Pancreas (tissue), 10 donors: Measurements from ENCODE around the gene NEURL3. TPM values are rescaled to one million over a fixed set of nuclear protein-coding genes. Genes with fewer than 3 reads are reported as not detected.
A peak's percentile ranks its signal among the peaks of the same experiment; 100 is the strongest.

ENCODE experiments used
- ATAC-seq, 4 donors: fragments of 200-7000 bp; cut with Tn5 transposase; one replicate each; pipeline versions ENCODE4 v1.8.0 to v1.9.1; 2020; ENCODE audit warnings: mild to moderate bottlenecking in 4 of 4, moderate library complexity in 4 of 4
- DNase-seq, 6 donors: peaks; one replicate each; pipeline ENCODE4 v3.0.0-alpha.2; 2020
- FAIRE-seq: peaks from 2 replicates; lab custom pipeline; 2012; peaks lifted over from hg19 to GRCh38; lab: Jason Lieb, UNC
- H3K27ac ChIP-seq, 4 donors: fragments of 200-600 bp; sonication (generic); 1 replicate in 3 of 4; 2 replicates in 1 of 4; pipeline versions ENCODE4 v1.5.0 to v1.8.0; 2020
- H3K27me3 ChIP-seq, 4 donors: fragments of 200-600 bp; one replicate each; pipeline ENCODE4 v1.8.0; 2021
- H3K36me3 ChIP-seq, 3 donors: fragments of 200-600 bp; sonication (generic) in 1 of 3; one replicate each; pipeline versions ENCODE4 v1.5.0 to v1.8.0; 2020 to 2021
- H3K4me1 ChIP-seq, 3 donors: fragments of 200-600 bp; one replicate each; pipeline ENCODE4 v1.8.0; 2021
- H3K4me3 ChIP-seq, 4 donors: fragments of 200-600 bp; sonication (generic) in 2 of 4; one replicate each; pipeline versions ENCODE4 v1.5.0 to v1.8.0; 2020 to 2021
- H3K9me3 ChIP-seq, 4 donors: fragments of 200-600 bp; one replicate each; pipeline ENCODE4 v1.8.0; 2021
- CTCF ChIP-seq, 4 donors: fragments of 200-600 bp; sonication (generic) in 3 of 4; IDR thresholded peaks; one replicate each; pipeline versions ENCODE4 v1.5.0 to v1.8.0; 2021; ENCODE audit warnings: antibody characterized with exemption in 4 of 4
- WGBS, 2 donors: extraction: QIAGEN DNeasy Blood & Tissue Kit; methylation state at CpG; one replicate each; pipeline ENCODE4 v1.1.7; 2013; 5-methylcytosine and 5-hydroxymethylcytosine counted together
- intact Hi-C, 3 donors: fragments of 100-400 bp; cut with DNase I; formaldehyde crosslinking; loops; one replicate each; pipeline versions ENCODE4 v1.11.1 to v1.14.2; 2022
- polyA plus RNA-seq, 2 donors: library from polyadenylated mRNA; stranded (reverse); fragments of 200-250 nt; gene quantifications; one replicate each; pipeline ENCODE4 v1.2.3, GENCODE V29; 2013
- total RNA-seq, 6 donors: library from RNA; stranded (reverse); fragmentation: NEBNext Ultra II Directional in 4 of 6; extraction: Animal tissue kit (Norgen Biotek cat#: 25700) in 4 of 6; gene quantifications; one replicate each; pipeline versions ENCODE4 v1.2.1 to v1.2.4, GENCODE V29; 2021 to 2023
- donor health status: healthy with polysubstance abuse.
- donor health status: DM: no; HTN: no; CAD: no; lungs with moderate emphysema.
- donor health status: DM: no; HTN: no; CAD: no.
- donor health status: control.
- donor health status: control.
- donor health status: Bipolar disorder and iron deficiency.
- donor health status: DM: yes; HTN: yes; CAD: no.
- donor health status: DM: no; HTN: no; CAD: no.
- donor health status: DM: no; HTN: no; CAD: no.
- donor health status: DM: yes; HTN: yes; CAD: no.

Gene NEURL3
- total and polyA plus RNA-seq, 8 donors = 8.6 to 73.5 (median 18.6) TPM

GRCh38 chr2:96552315-96553175 lies 47.4 kb upstream of the NEURL3 start:
- Histone ChIP-seq H3K4me1 (no peaks in the 10 kb centered on the region), H3K27me3 (no peaks in the 10 kb centered on the region), H3K36me3 (no peaks in the 10 kb centered on the region), H3K9me3 (no peaks in the 10 kb centered on the region), H3K4me3 (no peak overlapping the region), H3K27ac (no peak overlapping the region)
- no peak for TF ChIP-seq CTCF (IDR thresholded peaks at IDR 0.05)
- no peak for ATAC-seq
- FAIRE-seq = no peak
- 87 to 90% methylated on average over 18 of the region's 18 CpGs for WGBS, 2 donors
- intact Hi-C loops = loop anchor here in 1 of 3 donors (5.0 kb wide), 1 partner anchor 245 kb away; no protein-coding TSS in a partner anchor
- peak in 2 of 6 donors; percentile 21 to 55 for DNase-seq

GRCh38 chr2:96551605-96552314 lies 46.6 kb upstream of the NEURL3 start:
- WGBS, 2 donors = 94 to 97% methylated on average over 23 to 25 of the region's 25 CpGs
- no peaks in the 10 kb centered on the region for H3K36me3 ChIP-seq
- ATAC-seq = no peak

GRCh38 chr2:96550787-96551604 lies 45.8 kb upstream of the NEURL3 start:
- H3K27ac ChIP-seq = no peak overlapping the region
- H3K36me3 ChIP-seq = no peaks in the 10 kb centered on the region
- no peak for ATAC-seq
- no peak for TF ChIP-seq CTCF (IDR thresholded peaks at IDR 0.05)
- H3K9me3 ChIP-seq = no peaks in the 10 kb centered on the region
- no peak overlapping the region for H3K4me3 ChIP-seq
- no peaks in the 10 kb centered on the region for H3K4me1 ChIP-seq
- WGBS, 2 donors = 93 to 95% methylated on average over 14 of the region's 14 CpGs
- peak in 1 of 6 donors; percentile 57 for DNase-seq
- FAIRE-seq = no peak
- H3K27me3 ChIP-seq = no peaks in the 10 kb centered on the region
- intact Hi-C loops = loop anchor here in 1 of 3 donors (5.0 kb wide), 1 partner anchor 246 kb away; no protein-coding TSS in a partner anchor

More at GRCh38 chr2:96551605-96552314, 46.6 kb upstream of the NEURL3 start:
- intact Hi-C loops = loop anchor here in 1 of 3 donors (5.0 kb wide), 1 partner anchor 246 kb away; no protein-coding TSS in a partner anchor
- Histone ChIP-seq H3K4me1 (no peaks in the 10 kb centered on the region), H3K9me3 (no peaks in the 10 kb centered on the region), H3K27me3 (no peaks in the 10 kb centered on the region), H3K4me3 (no peak overlapping the region), H3K27ac (no peak overlapping the region)
- TF ChIP-seq CTCF (IDR thresholded peaks at IDR 0.05) = no peak
- FAIRE-seq (no peak), DNase-seq (peak in 1 of 6 donors; percentile 65)

- Histone ChIP-seq H3K27me3 (no peaks in the 10 kb centered on the region), H3K9me3 (no peaks in the 10 kb centered on the region), H3K36me3 (no peaks in the 10 kb centered on the region), H3K4me3 (no peak overlapping the region), H3K4me1 (no peaks in the 10 kb centered on the region), H3K27ac (no peak overlapping the region)
- peak; percentile 82 to 93 (median 88) for ATAC-seq
- intact Hi-C loops = loop anchor here in 1 of 3 donors (5.0 to 10.0 kb wide), 2 partner anchors 247 to 405 kb away; no protein-coding TSS in a partner anchor
- 42 to 50% methylated on average over 54 to 61 of the region's 61 CpGs for WGBS, 2 donors
- peak; percentile 64 to 84 (median 74) for TF ChIP-seq CTCF (IDR thresholded peaks at IDR 0.05)
- no peak for FAIRE-seq
- DNase-seq = peak; percentile 72 to 95 (median 88)
These were observed 45.0 kb upstream of the NEURL3 start for GRCh38 chr2:96549967-96550786.
